ENCODE measurements around the gene CBLN3.

DNA sequence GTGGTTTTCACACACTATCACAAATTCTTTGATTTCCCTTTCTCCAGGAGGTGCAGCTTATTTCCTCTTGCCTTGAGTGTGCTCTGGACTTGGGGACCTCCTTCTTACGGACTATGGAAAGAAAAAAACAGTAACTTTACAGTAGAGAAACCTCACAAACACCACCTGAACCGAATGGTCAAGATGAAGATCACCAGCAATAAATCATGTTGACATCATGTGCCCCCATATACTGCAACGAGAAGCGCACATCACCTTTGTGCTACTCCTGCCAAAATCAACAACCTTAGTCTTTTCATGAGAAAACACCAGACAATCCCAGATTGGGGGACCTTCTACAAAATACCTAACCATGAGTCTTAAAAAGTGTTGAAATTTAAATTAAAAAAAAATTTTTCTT is 43.9 kb downstream of the CBLN3 start:
- TF ChIP-seq, protein P1, sequence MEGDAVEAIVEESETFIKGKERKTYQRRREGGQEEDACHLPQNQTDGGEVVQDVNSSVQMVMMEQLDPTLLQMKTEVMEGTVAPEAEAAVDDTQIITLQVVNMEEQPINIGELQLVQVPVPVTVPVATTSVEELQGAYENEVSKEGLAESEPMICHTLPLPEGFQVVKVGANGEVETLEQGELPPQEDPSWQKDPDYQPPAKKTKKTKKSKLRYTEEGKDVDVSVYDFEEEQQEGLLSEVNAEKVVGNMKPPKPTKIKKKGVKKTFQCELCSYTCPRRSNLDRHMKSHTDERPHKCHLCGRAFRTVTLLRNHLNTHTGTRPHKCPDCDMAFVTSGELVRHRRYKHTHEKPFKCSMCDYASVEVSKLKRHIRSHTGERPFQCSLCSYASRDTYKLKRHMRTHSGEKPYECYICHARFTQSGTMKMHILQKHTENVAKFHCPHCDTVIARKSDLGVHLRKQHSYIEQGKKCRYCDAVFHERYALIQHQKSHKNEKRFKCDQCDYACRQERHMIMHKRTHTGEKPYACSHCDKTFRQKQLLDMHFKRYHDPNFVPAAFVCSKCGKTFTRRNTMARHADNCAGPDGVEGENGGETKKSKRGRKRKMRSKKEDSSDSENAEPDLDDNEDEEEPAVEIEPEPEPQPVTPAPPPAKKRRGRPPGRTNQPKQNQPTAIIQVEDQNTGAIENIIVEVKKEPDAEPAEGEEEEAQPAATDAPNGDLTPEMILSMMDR (IDR thresholded peaks at IDR 0.05) = no peak
- no peak for TF ChIP-seq POLR2A (IDR thresholded peaks at IDR 0.05)
